ENCODE measurements around the gene ADAP1.

The ADAP1 gene

GRCh38 chr7:988426-988911 is 34.0 kb upstream of the ADAP1 start:
- no peak for DNase-seq

- DNase-seq: no peak
Measured at GRCh38 chr7:987909-988308, 33.4 kb upstream of the ADAP1 start.

GRCh38 chr7:986766-987751 is 32.6 kb upstream of the ADAP1 start:
- DNase-seq: no peak

GRCh38 chr7:985915-986741 is 31.6 kb upstream of the ADAP1 start:
- no peak for DNase-seq

GRCh38 chr7:985127-985416 is 30.6 kb upstream of the ADAP1 start:
- DNase-seq: no peak

- no peak for DNase-seq
Measured at GRCh38 chr7:984361-985126, 30.1 kb upstream of the ADAP1 start.

GRCh38 chr7:983616-984071 is 29.2 kb upstream of the ADAP1 start:
- no peak for DNase-seq

GRCh38 chr7:983004-983615 is 28.6 kb upstream of the ADAP1 start, which contains the start of gene CYP2W1:
CYP2W1 (plus strand) TSS chr7:983181; CDS start chr7:983212, 31 bp downstream.
- DNase-seq: no peak

GRCh38 chr7:982511-983003 is 28.1 kb upstream of the ADAP1 start:
- DNase-seq: no peak

GRCh38 chr7:981793-982510 is 27.5 kb upstream of the ADAP1 start:
- no peak for DNase-seq

GRCh38 chr7:979886-980571 is 25.5 kb upstream of the ADAP1 start:
- DNase-seq: no peak

- DNase-seq: no peak
Measured at GRCh38 chr7:979151-979550, 24.7 kb upstream of the ADAP1 start.

- no peak for DNase-seq
Measured at GRCh38 chr7:978416-979091, 24.1 kb upstream of the ADAP1 start.

GRCh38 chr7:978049-978346 is 23.5 kb upstream of the ADAP1 start:
- DNase-seq: no peak

GRCh38 chr7:977326-978048 is 23.0 kb upstream of the ADAP1 start:
- no peak for DNase-seq

GRCh38 chr7:976901-977325 is 22.4 kb upstream of the ADAP1 start:
- DNase-seq: no peak

GRCh38 chr7:975702-976473 is 21.4 kb upstream of the ADAP1 start:
- no peak for DNase-seq

- DNase-seq: peak; percentile 90
Measured at GRCh38 chr7:974820-975681, 20.6 kb upstream of the ADAP1 start, which contains the start of gene COX19. COX19 (minus strand) TSS chr7:975549; CDS start chr7:975509, 40 bp downstream.
